GM18511 (cell line): ENCODE data around the gene DUSP2.
A peak's percentile ranks its signal among the peaks of the same experiment; 100 is the strongest.

Experiments used
- ATAC-seq: cut with Tn5 transposase; IDR thresholded peaks from one replicate; pipeline ENCODE4 v1.9.1; 2021; ENCODE audit warnings: mild to moderate bottlenecking, moderate library complexity; ENCODE audit not compliant: unreplicated experiment

Gene DUSP2

DNA sequence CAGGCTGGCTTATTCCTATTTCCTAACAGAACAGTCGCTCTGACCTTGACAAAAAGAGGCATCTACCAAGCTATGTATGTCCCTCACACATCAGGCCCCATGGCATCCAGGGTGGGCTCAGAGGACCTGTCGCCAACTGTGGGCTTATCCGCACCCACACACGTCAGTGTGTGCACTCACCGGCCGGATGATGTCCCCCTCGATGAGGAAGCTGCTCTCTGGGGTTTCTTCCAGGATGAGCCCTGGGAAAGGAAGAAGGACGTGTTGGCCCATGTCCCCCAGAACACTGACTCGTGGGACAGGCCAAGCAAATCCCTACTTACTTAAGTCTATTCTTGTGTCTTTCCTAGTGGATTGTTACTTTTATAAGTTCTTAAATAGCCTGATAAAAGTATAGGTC, 10.1 kb downstream of the DUSP2 start:
- ATAC-seq: no peak

DNA sequence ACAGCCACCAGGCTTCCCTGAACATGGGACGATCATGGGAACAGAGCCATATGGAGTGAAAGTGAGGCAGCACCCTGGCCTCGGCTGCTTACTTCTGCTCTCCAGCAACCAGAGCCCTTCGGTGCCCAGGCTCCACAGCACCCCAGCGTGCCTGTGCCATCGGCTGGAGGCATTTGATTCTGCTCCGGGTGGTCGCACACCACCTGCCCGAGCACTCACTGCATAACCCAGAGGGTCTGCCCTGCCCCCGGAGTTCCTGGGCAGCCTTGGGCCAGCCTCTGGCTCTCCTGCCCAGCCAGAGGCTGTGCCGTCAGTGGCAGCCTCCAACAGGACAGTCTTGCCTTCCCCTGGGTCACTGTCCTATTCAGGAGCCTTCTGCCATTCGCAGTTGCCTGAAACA, 10.8 kb downstream of the DUSP2 start:
- no peak for ATAC-seq

DNA sequence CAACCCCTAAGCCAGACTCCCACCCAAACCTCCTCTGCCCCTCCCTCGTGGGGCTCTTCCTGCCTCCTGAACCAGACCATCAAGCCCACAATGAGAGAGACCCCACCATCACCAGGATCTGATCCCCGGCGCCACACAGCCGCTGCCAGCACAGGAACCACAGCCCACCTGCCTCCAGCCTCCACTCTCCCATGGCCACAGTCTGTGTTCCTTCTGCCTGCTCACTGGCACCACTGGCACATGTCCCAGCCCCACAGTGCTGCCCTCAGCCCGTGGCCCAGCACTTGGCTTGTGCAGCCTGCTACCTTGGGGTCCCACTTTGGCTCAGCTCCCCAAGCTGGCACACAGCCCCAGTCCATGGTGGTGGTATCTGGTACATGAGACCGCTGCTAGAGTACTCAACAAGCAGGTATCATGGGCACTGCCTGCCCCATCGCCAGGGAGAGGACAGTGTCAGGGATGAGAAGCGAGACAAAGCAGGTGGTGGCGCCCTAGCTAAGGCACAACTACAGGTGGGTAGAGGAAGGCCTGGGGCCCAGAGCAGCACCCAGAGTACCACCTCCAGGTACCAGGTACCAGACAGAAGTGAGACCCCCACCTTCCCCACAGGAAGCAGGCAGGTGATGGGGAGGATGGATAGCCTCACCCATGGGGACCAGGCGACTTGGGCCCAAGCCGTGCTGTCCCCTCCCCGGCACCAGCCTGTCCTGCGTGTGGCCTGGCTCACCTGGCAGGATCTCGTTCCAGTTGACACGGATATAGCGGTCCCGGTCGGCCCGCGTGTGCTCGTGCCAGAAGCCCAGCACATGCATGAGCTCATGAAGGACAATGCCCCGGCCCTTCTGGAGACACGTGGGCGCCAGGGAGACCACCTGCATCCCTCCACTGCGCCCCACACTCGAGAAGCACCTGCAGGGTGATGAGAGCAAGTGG, 13.2 kb downstream of the DUSP2 start:
- ATAC-seq: no peak

DNA sequence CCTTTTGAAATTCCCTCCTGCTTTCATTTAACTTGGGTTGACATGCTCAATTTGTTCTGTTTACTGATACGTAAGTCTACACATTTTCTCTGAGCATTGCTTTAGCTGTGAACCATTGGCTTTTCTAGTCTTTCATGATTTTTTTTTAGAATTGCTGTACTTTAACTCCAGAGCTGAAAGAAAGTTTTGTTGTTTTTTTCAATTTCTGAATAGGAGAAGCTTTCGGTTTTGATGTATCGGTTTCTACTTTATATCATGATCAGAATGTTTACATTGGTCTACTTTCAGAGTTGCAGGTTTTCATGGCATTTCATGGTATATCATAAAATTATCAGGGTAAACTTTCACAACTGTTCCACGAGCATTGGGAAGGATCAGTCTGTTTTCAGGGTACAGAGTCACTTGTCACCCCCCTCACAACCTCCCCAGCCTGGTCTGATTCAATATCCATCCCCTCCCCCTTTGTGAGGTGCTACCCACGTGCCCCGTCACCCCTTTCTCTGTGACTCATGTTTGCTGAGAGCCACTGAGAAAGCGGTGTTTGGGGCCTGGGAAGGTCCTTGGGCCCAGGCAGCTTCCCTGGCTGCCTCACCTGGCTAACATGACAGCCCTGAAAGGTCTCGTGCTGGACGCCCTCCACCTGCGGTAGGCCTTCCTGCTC, 14.0 kb downstream of the DUSP2 start:
- no peak for ATAC-seq

DNA sequence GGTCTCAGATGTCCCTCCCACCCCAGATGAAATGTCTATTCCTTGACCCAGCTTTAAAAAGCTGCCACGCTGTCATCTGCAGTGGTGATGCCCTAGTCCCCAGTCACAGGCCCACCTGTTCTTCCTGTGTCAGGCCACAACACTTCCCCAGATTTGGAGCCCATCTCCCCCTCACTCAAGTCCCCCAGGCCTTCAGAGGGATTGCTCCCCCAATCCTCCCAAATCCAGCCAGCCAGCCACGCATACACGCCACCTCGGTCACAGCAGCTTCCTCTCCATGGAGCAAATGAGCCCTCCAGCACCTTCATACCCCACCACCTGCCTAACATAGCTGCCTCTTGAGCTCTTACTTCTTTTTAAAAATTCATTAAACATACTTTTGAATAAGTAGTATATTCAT, 14.8 kb downstream of the DUSP2 start:
- no peak for ATAC-seq

DNA sequence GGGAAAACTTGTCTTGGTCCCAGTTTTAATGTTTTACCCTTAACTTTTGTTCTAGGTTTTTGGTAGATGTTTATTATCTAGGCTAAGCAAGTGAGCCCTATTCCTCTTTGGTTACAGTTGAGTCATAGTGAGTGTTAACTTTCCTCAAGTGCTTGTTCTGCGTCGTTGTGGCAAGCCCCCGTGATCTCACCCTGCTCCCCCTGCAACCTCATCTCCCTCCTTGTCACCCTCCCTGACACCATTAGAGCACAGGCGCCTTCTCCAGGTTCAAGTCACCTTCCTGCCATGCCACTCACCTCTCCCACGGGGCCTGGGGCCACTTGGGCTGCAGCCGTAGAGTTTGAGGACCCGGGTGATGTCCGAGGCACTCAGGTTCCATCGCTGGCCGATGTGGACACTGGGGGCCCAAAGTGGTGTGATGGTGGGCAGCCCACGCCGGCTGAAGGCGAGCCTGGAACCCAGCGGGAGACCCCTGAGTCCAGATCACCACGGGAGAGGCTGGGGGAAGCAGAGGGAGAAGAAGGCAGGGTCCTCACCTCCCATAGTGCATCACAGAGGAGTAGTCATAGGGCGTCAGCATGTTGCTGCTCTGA, 15.6 kb downstream of the DUSP2 start:
- no peak for ATAC-seq

DNA sequence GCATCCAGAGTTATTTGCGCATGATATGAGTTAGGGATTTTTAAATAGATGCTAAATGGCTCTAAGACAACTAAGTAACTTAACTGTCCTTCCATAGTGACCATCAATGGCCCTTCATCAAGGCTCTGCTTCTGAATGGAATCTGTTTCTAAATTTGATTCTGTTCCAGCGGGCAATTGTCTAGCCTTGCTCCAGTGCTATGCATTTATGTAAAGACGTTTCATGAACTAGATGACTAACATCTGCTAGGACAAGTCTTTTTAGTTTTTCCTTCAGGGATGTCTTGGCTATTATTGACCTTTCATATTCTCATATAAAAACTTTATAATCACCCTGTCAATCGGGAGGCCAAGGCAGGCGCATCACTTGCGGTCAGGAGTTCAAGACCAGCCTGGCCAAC, 16.8 kb downstream of the DUSP2 start:
- ATAC-seq: no peak

DNA sequence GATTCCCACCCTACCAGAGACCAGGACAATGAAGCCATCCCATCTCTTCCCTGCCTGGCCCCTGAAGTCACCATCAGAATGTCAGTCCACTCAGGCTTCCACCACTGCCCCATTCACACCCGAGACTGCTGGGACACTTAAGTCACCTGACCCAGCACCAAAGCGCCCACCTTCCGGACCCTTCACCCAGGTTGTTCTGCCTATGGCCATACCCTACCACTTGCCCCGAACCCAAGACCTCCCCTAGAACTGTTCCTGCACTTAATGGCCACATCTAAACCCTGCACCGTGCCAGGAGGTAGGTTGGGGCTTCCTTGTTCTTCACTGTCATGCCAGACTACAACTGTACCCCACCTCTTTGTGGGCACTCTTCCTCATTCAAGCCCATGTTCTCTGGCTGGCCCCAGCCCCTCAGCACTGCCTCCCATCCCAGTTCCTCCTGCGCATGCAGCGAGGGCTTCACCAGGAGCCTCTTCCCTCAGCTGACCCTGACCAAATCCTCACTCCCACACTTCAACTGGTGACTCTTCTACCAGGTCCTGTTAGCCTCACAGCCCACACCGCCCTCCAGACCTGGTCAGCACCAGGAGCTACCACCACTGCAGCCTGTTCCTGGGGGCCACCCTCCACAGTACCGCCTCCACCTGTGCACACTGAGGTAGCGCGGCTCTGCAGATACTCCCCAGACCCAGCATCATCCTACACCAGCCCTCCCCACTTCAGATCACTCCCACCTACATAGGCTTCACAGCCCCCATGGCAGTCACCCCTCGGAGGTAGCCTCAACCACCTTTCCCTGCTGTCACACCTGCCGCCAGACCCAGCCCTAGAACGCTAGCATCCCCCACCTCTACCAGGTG, 20.6 kb downstream of the DUSP2 start:
- no peak for ATAC-seq

DNA sequence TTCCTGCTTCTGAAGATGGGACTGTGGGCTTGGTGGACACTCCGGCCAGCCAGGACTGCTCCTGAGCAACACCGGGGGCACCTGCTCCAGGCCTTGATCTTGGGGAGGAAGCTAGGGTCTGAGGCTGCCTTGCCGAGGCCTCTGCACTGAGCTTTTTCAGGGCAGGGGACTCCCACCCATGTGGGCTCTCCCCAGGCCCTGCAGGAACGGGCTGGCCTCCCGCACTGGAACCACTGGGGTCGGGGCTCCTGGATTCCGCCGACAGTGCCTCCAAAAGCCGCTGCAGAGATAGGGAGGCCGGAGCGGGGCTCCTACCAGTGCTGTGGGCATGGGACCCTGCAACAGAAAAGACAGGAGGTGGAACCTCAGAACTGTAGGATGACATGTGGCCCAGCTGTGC, 21.3 kb downstream of the DUSP2 start:
- ATAC-seq: no peak

DNA sequence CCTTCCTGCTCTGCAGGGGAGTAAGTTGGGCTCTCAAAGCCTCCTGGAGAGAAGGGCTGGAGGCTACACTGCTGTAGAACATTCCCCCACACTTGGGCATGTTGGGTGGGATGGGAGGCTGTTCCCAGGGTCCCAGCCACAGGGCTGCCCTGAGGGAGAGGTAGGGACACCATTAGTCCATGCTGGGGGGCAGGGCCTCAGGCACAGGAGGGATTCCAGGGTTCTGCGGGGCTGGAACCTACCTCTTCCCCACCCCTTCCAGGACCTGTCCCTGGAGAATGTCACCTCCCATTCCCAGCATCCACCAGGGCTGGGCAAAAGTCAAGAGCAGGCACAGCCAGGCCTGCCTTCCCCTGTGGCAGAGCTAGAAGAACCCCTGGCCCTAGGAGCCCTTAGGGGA, 21.9 kb downstream of the DUSP2 start:
- no peak for ATAC-seq

DNA sequence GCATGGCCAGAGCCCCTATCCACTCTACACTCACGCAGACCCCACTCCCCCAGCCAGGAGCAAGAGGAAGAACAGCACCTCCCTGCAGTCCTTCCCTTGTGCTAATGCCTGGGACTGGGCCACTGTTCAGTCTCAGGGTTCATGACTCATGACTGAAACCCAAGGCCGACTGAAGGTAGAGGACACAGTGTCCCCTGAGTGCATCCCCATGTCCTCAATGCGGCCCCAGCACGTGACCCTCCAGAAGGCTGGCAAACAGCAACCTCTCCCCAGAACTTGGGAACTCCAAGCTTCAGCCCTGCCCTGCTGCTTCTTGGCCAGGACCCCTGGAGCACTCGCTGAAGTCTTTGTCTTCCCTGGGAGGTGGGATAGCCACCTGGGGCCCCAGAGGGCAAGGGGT, 22.8 kb downstream of the DUSP2 start:
- ATAC-seq: no peak

DNA sequence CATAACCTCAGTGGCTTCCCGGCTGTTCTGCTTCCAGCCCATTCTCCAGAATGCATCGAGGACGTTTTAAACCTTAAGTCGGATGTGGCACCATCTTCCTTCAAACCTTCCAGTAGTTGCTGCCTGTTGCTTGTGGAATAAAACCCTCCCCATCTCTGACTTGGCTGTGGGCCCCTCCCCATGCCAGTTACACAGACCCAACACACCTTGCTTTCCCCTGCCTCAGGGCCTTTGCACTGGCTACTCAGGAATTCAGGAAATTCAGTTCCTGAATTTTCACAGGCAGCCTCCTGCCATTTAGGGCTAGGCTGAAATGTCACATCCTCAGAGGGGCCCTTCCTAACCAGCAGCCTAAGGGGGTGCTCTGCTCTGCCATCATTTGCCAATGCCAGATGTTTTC, 23.8 kb downstream of the DUSP2 start:
- no peak for ATAC-seq

DNA sequence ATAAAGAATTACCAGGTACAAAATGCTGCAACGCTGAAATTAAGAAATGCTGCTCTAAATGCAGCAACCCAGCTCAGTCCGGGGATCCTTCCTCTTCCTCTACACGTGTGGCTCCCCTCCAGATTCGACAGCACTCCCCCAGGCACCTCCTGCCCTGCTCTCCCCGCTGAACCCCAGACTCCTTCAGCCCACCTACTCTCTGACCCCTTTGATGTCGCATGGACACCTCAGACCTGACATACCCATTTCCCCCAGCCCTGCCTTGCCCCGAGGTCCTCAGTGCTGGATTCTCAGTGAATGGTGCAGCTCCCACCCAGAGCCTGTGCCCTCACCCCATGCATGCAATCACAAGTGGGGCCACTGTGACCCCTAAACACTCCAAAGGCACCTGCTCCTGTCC, 24.2 kb downstream of the DUSP2 start:
- ATAC-seq: no peak

DNA sequence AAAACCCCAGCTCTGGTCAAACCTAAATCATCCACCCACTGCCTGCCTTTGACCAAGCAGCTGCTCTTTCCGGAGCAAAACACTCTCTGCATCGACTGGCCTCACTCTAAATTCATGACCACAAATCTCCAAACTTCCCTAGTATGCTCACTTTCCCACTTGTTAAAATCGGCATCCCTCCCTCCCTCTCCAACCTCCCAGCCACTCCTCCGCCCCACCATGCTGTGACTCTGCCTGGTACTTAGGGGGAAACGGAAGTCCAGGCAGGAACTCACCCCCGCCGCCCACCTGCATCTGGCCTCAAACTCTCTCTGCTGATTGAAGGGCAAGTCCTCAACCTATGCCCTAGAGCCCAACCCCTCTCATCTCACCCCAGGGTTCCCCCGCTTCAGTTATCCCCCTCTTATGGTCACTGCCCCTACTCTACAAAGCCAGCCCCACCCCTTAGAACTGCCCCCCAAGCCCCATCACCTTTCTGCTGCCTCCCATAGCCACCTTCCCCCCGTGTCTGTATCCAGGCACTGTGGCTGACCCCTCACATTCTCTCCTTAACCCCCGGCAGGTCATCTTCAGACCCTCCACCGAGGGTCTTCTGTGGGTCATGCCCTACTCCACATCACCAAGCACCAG, 25.0 kb downstream of the DUSP2 start:
- no peak for ATAC-seq

DNA sequence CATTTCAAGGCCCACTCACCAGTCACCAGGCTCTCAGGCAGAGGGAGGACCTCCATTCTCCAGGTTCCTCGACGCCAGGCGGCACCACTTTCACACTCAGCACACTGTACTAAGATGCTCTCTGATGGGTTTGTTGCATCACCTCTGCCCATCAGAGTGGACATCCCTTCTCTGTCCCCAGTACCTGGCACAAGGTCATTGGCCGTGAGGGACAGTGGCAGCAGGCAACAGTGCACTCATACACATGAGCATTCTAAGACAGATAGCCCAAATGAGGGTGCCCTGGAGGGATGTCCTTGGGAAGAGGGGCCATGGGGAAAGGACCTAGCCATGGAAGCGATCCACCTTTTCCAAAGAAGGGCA, 25.9 kb downstream of the DUSP2 start:
- ATAC-seq: no peak

DNA sequence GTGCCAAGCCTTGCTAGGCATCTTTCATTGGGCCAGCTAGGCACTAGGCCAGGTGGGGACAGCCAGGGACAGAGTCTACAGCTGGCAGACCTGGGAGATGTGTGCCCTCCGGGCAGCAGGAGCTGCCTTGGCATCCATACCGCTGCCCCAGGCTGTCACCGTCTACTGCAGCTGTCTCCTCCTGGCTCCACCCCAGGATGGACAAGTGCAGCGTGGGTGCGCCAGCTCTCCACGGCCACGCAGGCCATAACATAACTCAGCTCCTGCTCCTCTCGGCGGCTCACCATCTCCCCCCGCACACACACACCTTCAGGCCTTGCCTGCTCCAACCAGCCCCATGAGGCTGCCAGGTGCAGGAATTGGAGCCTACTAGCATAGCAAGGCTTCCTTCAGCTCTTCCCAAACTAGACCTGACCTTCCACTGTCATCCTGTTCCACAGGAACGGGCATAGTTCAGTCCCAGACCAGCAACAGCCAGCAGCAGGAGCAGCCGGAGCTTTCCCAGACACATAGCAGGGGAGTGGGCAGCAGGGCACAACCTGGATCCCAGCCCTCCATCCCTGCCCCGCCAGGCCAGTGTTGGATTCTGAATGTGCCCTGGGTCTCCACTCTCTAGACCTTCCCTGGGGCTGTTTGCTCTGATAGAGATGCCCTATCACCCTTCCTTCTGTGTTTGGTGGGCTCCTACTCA, 26.4 kb downstream of the DUSP2 start:
- ATAC-seq: no peak

DNA sequence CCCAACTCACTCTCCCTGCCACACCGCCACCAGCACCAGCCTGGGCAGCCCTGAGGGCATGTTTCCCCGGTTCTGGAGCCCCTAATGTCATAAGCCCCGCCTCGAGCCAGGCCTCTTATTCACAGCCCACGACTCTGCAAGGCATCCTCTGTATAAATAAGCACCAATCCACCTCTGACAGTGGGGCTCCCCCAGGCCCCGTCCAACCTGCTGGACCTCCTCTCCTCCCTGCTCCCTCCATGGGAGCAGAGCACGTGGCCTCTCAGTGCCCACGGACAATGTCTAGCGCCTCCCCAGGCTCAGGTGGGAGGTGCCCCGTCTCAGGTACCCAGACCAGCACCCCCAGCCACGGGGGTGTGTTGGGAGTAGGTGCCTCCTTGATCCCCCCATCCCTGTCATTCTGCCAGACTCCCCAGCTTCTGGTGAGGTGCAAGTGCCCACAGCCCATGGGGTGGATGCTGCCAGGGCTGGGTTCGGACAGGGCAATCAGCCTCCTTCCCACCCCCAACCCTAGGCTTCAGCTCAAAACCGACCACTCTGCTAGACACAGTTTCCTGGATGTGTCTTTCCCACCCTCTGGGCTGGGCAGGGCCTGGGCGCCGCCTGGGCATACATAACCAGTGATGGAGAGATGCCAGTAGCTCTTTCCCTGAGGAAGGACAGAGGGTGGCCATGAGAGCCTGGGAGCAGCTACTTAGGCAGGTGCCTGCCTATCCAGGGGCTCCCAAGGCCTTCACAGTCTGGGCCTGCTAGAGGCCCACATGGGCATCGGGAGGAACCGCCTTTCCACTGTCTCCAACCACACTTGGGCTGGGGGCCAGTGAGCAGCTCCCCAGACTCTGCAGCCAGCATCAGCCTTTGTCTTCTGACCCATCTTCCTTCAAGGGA, 27.3 kb downstream of the DUSP2 start:
- ATAC-seq: no peak

DNA sequence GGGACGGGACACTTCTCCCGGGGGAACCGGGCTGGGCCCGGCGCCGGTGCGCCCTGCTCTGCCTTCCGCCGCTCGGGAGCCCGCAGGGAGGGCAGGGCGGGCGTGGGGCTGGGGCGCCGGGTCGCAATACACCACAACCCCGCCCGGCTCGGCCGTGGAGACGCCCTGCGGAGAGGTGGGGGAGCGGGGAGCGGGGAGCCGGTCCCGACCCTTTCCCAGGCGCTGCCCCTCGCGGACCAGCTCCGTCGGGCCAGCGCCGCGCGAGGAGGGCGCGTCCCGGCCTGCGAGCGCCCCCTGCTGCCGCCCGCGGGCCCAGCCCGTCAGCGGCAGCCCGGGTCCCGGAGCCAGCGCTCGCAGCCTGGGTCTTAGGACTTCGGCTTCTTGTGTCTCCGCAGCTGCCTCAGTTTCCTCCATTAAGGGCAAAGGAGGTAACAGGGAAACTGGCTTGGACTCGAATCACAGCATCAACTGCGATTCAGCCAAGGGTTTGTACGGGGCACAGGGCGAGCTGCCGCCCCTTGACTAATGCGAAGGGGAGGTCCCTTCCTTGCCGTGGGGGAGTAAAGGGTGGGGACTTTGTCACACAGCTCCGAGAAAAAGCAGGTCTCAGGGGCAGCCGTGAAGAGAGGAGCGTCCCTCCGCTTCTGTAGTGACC, 28.2 kb downstream of the DUSP2 start:
- ATAC-seq: peak; percentile 79

DNA sequence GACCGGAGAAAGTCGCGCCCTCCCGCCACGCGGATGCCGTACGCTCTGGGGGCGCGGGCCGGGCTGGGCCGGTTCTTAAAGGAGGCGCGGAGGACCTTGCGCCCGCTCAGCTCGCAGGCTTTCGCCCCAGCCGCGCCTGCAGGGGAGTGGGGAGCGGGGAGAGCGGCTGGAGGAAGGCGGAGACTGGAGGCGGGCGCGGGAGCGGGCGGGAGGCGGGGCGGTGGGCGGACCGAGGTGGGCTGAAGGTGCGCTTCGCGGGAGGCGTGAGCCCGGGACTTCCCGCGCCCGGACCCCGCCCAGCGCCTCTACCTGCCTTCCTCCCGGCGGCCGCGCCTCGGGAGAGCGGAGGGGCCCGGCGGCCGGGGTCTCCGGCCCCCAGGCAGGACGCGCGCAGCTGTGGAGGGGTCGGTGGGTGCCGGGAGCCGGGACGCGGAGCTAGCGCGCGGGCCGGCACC, 28.8 kb downstream of the DUSP2 start, which contains the start of gene ADRA2B:
TSS of gene ADRA2B (minus strand) at position 148 of the 455 bp plus-strand sequence. CDS start 422 bp downstream, outside the sequence.
- ATAC-seq: peak; percentile 64
